MCF 10A (cell line): ENCODE results near the gene MRM3. TPM values are rescaled to one million over a fixed set of nuclear protein-coding genes. Genes with fewer than 3 reads are reported as not detected.

Source experiments
- BruUV-seq: library from RNA; stranded (reverse); fragments of 400-500 nt; replicated peaks from 2 replicates; lab custom pipeline; 2021; lab: Mats Ljungman, UMichigan
- CTCF ChIA-PET: fragments of 300-600 bp; sonication (Branson Sonifier 250); formaldehyde crosslinking; extraction: SDS; loops from one replicate; lab custom pipeline; 2021; ENCODE audit warnings: antibody characterized with exemption, inconsistent platforms; lab: Yijun Ruan, JAX
- POLR2A ChIA-PET: fragments of 300-600, 350-650 bp; sonication (Branson Sonifier 250); formaldehyde crosslinking; extraction: SDS; loops from one replicate; lab custom pipeline; 2020; ENCODE audit warnings: antibody characterized with exemption, inconsistent platforms; lab: Yijun Ruan, JAX
- DNase-seq: peaks from one replicate; pipeline ENCODE4 v3.0.0-alpha.2; 2018; ENCODE audit not compliant: unreplicated experiment
- H3K27ac Mint-ChIP-seq: one replicate; pipeline ENCODE4 v1.8.0; 2022; ENCODE audit warnings: mild to moderate bottlenecking, low read depth, mixed read lengths; ENCODE audit not compliant: unreplicated experiment
- H3K27me3 Mint-ChIP-seq: one replicate; pipeline ENCODE4 v1.8.0; 2022; ENCODE audit warnings: mixed read lengths; ENCODE audit not compliant: insufficient read depth, unreplicated experiment
- H3K36me3 Mint-ChIP-seq: one replicate; pipeline ENCODE4 v1.8.0; 2022; ENCODE audit warnings: mild to moderate bottlenecking, moderate library complexity, mixed read lengths; ENCODE audit not compliant: insufficient read depth, unreplicated experiment
- H3K4me1 Mint-ChIP-seq: one replicate; pipeline ENCODE4 v1.8.0; 2022; ENCODE audit warnings: mixed read lengths; ENCODE audit not compliant: insufficient read depth, unreplicated experiment
- H3K4me3 Mint-ChIP-seq: one replicate; pipeline ENCODE4 v1.8.0; 2022; ENCODE audit warnings: mild to moderate bottlenecking, moderate library complexity, mixed read lengths; ENCODE audit not compliant: unreplicated experiment
- H3K9me3 Mint-ChIP-seq: one replicate; pipeline ENCODE4 v1.8.0; 2022; ENCODE audit warnings: mixed read lengths; ENCODE audit not compliant: unreplicated experiment
- CTCF ChIP-seq: fragments of 200-600 bp; IDR thresholded peaks from one replicate; pipeline ENCODE4 v1.8.0; 2022; ENCODE audit warnings: antibody characterized with exemption, mild to moderate bottlenecking; ENCODE audit not compliant: unreplicated experiment
- intact Hi-C: fragments of 100-400 bp; cut with micrococcal nuclease; formaldehyde crosslinking; loops from 2 replicates; pipeline ENCODE4 v1.14.1; 2022
- total RNA-seq: library from RNA; stranded (reverse); gene quantifications from 2 replicates; pipeline ENCODE4 v1.2.3, GENCODE V29; 2022

MRM3 gene
- total RNA-seq, 1 experiment from 2014 or later: 25.1 TPM

- Mint-ChIP-seq H3K27ac (no peak overlapping the region), H3K36me3 (peaks cover 22% of the 10 kb centered on the region), H3K27me3 (no peaks in the 10 kb centered on the region), H3K9me3 (no peaks in the 10 kb centered on the region), H3K4me1 (no peaks in the 10 kb centered on the region), H3K4me3 (no peak overlapping the region)
- no TSS peak for BruUV-seq
- CTCF ChIA-PET: no interaction called here
- no peak for TF ChIP-seq CTCF
- POLR2A ChIA-PET: no interaction called here
- DNase-seq: no peak
- intact Hi-C loops: no loop called here
Observed at GRCh38 chr17:806346-806745, 24.2 kb downstream of the MRM3 start.

- no peaks in the 10 kb centered on the region for H3K9me3 Mint-ChIP-seq
- BruUV-seq: no TSS peak
- intact Hi-C loops: no loop called here
- CTCF ChIA-PET: interaction anchor here (0.5 kb wide), 1 partner anchor 15 kb away, joined by 6 read pairs; no protein-coding TSS in a partner anchor
- no peaks in the 10 kb centered on the region for H3K4me1 Mint-ChIP-seq
- peaks cover 22% of the 10 kb centered on the region for H3K36me3 Mint-ChIP-seq
- no peak for DNase-seq
- H3K27me3 Mint-ChIP-seq: no peaks in the 10 kb centered on the region
- TF ChIP-seq CTCF: no peak
- POLR2A ChIA-PET: no interaction called here
- no peak overlapping the region for H3K4me3 Mint-ChIP-seq
- H3K27ac Mint-ChIP-seq: no peak overlapping the region
Observed at GRCh38 chr17:806781-807522, 24.8 kb downstream of the MRM3 start.

GRCh38 chr17:807523-808294 is 25.6 kb downstream of the MRM3 start:
- CTCF ChIA-PET: interaction anchor here (0.5 kb wide), 1 partner anchor 14 kb away, joined by 6 read pairs; no protein-coding TSS in a partner anchor
- BruUV-seq: no TSS peak
- Mint-ChIP-seq H3K4me1 (no peaks in the 10 kb centered on the region), H3K4me3 (no peak overlapping the region), H3K36me3 (peaks cover 27% of the 10 kb centered on the region), H3K27me3 (no peaks in the 10 kb centered on the region), H3K27ac (no peak overlapping the region), H3K9me3 (no peaks in the 10 kb centered on the region)
- POLR2A ChIA-PET: interaction anchor here (0.6 kb wide), 1 partner anchor 53 kb away, joined by 3 read pairs; no protein-coding TSS in a partner anchor
- TF ChIP-seq CTCF: no peak
- intact Hi-C loops: no loop called here
- no peak for DNase-seq
